SU-DHL-6 (cell line): Measurements from ENCODE around the gene ANK3.

Experiments used
- H2AFZ ChIP-seq: fragments of 200-600 bp; sonication (generic); 2 replicates; pipeline ENCODE4 v1.6.1; 2014; ENCODE audit warnings: low read depth, mild to moderate bottlenecking, moderate library complexity, mixed read lengths, antibody characterized with exemption, low read length; ENCODE audit not compliant: severe bottlenecking
- H3F3A ChIP-seq: fragments of 200-600 bp; shearing (Covaris generic); 2 replicates; pipeline ENCODE4 v1.6.0; 2016; ENCODE audit warnings: antibody characterized with exemption, mild to moderate bottlenecking; ENCODE audit not compliant: insufficient read depth
- H3K27ac ChIP-seq: fragments of 200-600 bp; sonication (generic); 2 replicates; pipeline ENCODE4 v1.5.1; 2016; ENCODE audit warnings: low read depth, mild to moderate bottlenecking, low read length, moderate library complexity, mixed read lengths
- H3K27me3 ChIP-seq: fragments of 200-600 bp; sonication (generic), shearing (Covaris generic); 2 replicates; pipeline ENCODE4 v1.6.0; 2014; ENCODE audit warnings: mild to moderate bottlenecking, low read length
- H3K36me3 ChIP-seq: fragments of 200-600 bp; sonication (generic); 2 replicates; pipeline ENCODE4 v1.6.1; 2014; ENCODE audit warnings: mild to moderate bottlenecking, low read length, mixed read lengths
- H3K4me2 ChIP-seq: fragments of 300-600, 200-600 bp; shearing (Covaris generic), sonication (generic); 2 replicates; pipeline ENCODE4 v1.6.0; 2014; ENCODE audit warnings: low read length, low read depth, mild to moderate bottlenecking; ENCODE audit not compliant: poor library complexity, severe bottlenecking
- H3K4me3 ChIP-seq: fragments of 200-600 bp; sonication (generic); 2 replicates; pipeline ENCODE4 v1.5.1; 2014; ENCODE audit warnings: antibody characterized with exemption, low read length, mild to moderate bottlenecking, mixed read lengths; ENCODE audit not compliant: insufficient read depth, poor library complexity, severe bottlenecking
- H3K79me2 ChIP-seq: fragments of 200-600 bp; sonication (generic); 2 replicates; pipeline ENCODE4 v1.6.1; 2014; ENCODE audit warnings: mild to moderate bottlenecking, low read length, moderate library complexity; ENCODE audit not compliant: insufficient read depth
- H3K9ac ChIP-seq: fragments of 200-600 bp; sonication (generic); 2 replicates; pipeline ENCODE4 v1.7.0; 2014; ENCODE audit warnings: mild to moderate bottlenecking, low read length
- H3K9me2 ChIP-seq: fragments of 200-600 bp; sonication (generic); replicated peaks from 2 replicates; pipeline ENCODE4 v1.6.1; 2014; ENCODE audit warnings: low read length; ENCODE audit not compliant: insufficient read depth
- H3K9me3 ChIP-seq: fragments of 200-600 bp; sonication (generic); 2 replicates; pipeline ENCODE4 v1.6.1; 2014; ENCODE audit warnings: low read length, mixed read lengths; ENCODE audit not compliant: insufficient read depth
- H4K20me1 ChIP-seq: fragments of 200-600 bp; sonication (generic); 2 replicates; pipeline ENCODE4 v1.6.1; 2014; ENCODE audit warnings: low read depth, mild to moderate bottlenecking, antibody characterized with exemption, low read length, moderate library complexity, mixed read lengths
- CTCF ChIP-seq: fragments of 200-600 bp; sonication (generic); IDR thresholded peaks from one replicate; pipeline ENCODE4 v1.5.1; 2017; ENCODE audit warnings: antibody characterized with exemption, mild to moderate bottlenecking, low read length, moderate library complexity; ENCODE audit not compliant: insufficient read depth, poor library complexity, severe bottlenecking
- EZH2phosphoT487 ChIP-seq: fragments of 200-600 bp; sonication (generic), shearing (Covaris generic); conservative IDR thresholded peaks from 2 replicates; pipeline ENCODE4 v1.6.1; 2018; ENCODE audit warnings: mild to moderate bottlenecking, antibody characterized with exemption, low read length, moderate library complexity, mixed read lengths

Gene ANK3

DNA sequence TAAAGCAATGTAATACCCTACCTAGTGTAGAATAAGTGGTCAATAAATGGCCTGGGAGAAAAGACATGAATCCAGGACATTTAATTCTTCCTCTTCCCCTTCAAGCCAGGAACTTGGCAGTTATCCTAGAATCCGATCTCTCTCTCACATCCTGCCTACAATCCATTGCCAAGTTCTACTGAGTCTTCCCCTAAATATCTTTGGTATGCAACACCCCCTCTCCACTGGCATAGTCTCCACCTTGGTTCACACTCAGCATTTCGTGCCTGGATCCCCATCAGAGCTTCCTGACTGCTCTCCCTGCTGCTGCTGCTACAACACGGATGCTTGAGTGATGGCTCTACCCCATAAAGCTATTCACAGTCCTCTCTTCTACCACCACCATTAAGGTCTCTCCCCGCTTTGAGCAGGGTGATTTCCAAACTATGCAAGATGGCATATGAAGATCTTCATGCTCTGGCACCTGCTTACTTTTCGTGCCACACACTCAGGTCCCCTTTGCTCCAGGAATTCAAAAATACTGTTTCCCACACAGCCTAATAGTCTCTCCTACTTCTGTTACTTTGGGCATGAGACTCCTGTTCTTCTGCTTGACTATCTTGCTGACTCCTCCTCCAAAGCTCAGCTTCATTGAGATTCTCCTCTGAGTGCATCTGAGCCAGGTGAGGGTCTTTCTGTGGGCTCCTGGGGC, 4.8 kb downstream of the ANK3 start:
- no peak overlapping the region for H3K4me3 ChIP-seq
- H3K9ac ChIP-seq: no peak overlapping the region
- H3K4me2 ChIP-seq: no peak overlapping the region
- H3K9me3 ChIP-seq: no peaks in the 10 kb centered on the region
- H3K27me3 ChIP-seq: no peaks in the 10 kb centered on the region
- no peak overlapping the region for H2AFZ ChIP-seq
- H3K36me3 ChIP-seq: no peaks in the 10 kb centered on the region
- H4K20me1 ChIP-seq: no peaks in the 10 kb centered on the region
- H3K79me2 ChIP-seq: no peaks in the 10 kb centered on the region; the same call in 1 of the 2 replicates
- no peaks in the 10 kb centered on the region for H3F3A ChIP-seq
- H3K27ac ChIP-seq: no peak overlapping the region
- no peak for TF ChIP-seq CTCF
- TF ChIP-seq EZH2phosphoT487: no peak
- H3K9me2 ChIP-seq: no peaks in the 10 kb centered on the region

GRCh38 chr10:60384011-60384410, 5.7 kb downstream of the ANK3 start:
- Histone ChIP-seq H3K9ac (no peak overlapping the region), H3F3A (no peaks in the 10 kb centered on the region), H3K27ac (no peak overlapping the region), H3K27me3 (no peaks in the 10 kb centered on the region), H3K4me2 (no peak overlapping the region), H3K4me3 (no peak overlapping the region), H3K36me3 (no peaks in the 10 kb centered on the region), H3K9me2 (no peaks in the 10 kb centered on the region), H3K79me2 (no peaks in the 10 kb centered on the region; the same call in 1 of the 2 replicates), H4K20me1 (no peaks in the 10 kb centered on the region), H2AFZ (no peak overlapping the region), H3K9me3 (no peaks in the 10 kb centered on the region)
- TF ChIP-seq EZH2phosphoT487 (no peak), CTCF (no peak)

GRCh38 chr10:60382946-60383681, 6.6 kb downstream of the ANK3 start:
- Histone ChIP-seq H3K4me3 (no peak overlapping the region), H3F3A (no peaks in the 10 kb centered on the region), H3K36me3 (no peaks in the 10 kb centered on the region), H4K20me1 (no peaks in the 10 kb centered on the region), H3K79me2 (no peaks in the 10 kb centered on the region), H3K9me2 (no peaks in the 10 kb centered on the region), H3K27me3 (no peaks in the 10 kb centered on the region), H2AFZ (no peak overlapping the region), H3K9me3 (no peaks in the 10 kb centered on the region), H3K27ac (no peak overlapping the region), H3K4me2 (no peak overlapping the region), H3K9ac (no peak overlapping the region)
- TF ChIP-seq EZH2phosphoT487 (no peak), CTCF (no peak)
